Measurements from ENCODE around the gene TAF12.
"Not testable (repeated sequence)": the region's sequence is repeated elsewhere in the genome, so short reads cannot be mapped to it uniquely, and the experiment has no call there.

DNA sequence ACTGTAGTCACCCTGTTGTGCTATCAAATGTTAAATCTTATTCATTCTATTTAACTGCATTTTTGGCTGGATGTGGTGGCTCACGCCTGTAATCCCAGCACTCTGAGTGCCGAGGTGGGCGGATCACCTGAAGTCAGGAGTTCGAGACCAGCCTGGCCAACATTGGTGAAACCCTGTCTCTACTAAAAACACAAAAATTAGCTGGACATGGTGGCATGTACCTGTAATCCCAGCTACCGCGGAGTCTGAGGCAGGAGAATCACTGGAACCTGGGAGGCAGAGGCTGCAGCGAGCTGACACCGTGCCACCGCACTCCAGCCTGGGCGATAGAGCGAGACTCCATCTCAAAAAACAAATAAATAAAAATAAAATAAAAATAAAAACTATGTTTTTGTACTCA is 46.6 kb downstream of the TAF12 start:
- not testable (repeated sequence) for TF ChIP-seq POLR2AphosphoS5 (IDR thresholded peaks at IDR 0.05; ENCODE audit: borderline replicate concordance, low read depth, low read length); EZH2 (IDR thresholded peaks at IDR 0.05)

Measured in SK-N-MC (cell line).